Measurements from ENCODE around the gene ARHGAP27.

Gene ARHGAP27

GRCh38 chr17:45436161-45436560, 3.5 kb upstream of the ARHGAP27 start:
- no peak for TF ChIP-seq CTCF (IDR thresholded peaks at IDR 0.05; ENCODE audit: low read depth, low read length, missing control alignments)
- DNase-seq (ENCODE audit: low read depth): no peak
- in situ Hi-C loops (cut with HindIII; ENCODE audit: low sequenced_read_pairs): no loop called here
- H3K4me3 ChIP-seq (ENCODE audit: low read depth, low read length): no peak overlapping the region

DNA sequence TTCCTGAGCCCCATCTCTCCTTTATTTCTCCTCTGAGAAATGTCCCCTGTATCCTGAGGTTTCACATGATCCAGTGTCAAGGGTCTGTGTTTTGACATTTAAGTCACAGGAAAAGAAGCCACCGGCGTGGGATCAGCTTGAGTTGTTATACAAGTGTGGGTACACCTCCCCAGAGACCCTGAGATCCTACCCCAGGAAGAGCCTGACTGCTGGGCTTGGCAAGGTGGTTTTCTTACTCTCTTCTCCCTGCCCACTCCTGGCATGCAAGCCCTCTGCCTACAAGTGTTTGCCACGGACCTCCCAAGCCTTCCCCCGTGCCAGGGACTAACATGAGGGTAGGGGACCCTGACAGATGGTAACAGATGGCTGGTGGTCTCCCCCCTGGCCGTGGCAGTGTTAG, 2.8 kb upstream of the ARHGAP27 start:
- H3K4me3 ChIP-seq (ENCODE audit: low read depth, low read length): no peak overlapping the region
- TF ChIP-seq CTCF (IDR thresholded peaks at IDR 0.05; ENCODE audit: low read depth, low read length, missing control alignments): no peak
- in situ Hi-C loops (cut with HindIII; ENCODE audit: low sequenced_read_pairs): no loop called here
- DNase-seq (ENCODE audit: low read depth): no peak

DNA sequence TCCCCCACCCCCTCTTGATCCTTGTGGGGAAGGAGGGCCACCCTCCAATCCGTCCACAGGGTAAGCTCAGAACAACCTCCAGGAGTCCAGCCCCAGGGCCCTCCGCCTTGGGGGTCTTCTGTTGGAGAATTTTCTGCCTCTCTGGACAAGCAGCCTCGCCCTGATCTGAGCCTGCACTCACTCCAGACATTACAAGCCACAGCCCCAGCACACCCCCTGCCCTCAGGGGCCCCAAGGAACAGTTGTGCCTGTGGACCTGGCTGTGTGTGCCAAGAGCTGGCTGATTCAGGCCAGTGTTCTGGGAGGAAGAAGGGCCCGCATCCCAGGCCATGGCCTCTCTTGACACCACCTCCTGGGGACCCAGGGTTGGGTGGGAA, 477 bp upstream of the ARHGAP27 start:
- no peak for TF ChIP-seq CTCF (IDR thresholded peaks at IDR 0.05; ENCODE audit: low read depth, low read length, missing control alignments)
- H3K4me3 ChIP-seq (ENCODE audit: low read depth, low read length): no peak overlapping the region
- in situ Hi-C loops (cut with HindIII; ENCODE audit: low sequenced_read_pairs): no loop called here
- DNase-seq (ENCODE audit: low read depth): no peak

- in situ Hi-C loops (cut with HindIII; ENCODE audit: low sequenced_read_pairs): no loop called here
- no peak for DNase-seq (ENCODE audit: low read depth)
- no peak for TF ChIP-seq CTCF (IDR thresholded peaks at IDR 0.05; ENCODE audit: low read depth, low read length, missing control alignments)
- H3K4me3 ChIP-seq (ENCODE audit: low read depth, low read length): peak overlapping the region; percentile 33
Observed at GRCh38 chr17:45431531-45432404, 902 bp downstream of the ARHGAP27 start.

DNA sequence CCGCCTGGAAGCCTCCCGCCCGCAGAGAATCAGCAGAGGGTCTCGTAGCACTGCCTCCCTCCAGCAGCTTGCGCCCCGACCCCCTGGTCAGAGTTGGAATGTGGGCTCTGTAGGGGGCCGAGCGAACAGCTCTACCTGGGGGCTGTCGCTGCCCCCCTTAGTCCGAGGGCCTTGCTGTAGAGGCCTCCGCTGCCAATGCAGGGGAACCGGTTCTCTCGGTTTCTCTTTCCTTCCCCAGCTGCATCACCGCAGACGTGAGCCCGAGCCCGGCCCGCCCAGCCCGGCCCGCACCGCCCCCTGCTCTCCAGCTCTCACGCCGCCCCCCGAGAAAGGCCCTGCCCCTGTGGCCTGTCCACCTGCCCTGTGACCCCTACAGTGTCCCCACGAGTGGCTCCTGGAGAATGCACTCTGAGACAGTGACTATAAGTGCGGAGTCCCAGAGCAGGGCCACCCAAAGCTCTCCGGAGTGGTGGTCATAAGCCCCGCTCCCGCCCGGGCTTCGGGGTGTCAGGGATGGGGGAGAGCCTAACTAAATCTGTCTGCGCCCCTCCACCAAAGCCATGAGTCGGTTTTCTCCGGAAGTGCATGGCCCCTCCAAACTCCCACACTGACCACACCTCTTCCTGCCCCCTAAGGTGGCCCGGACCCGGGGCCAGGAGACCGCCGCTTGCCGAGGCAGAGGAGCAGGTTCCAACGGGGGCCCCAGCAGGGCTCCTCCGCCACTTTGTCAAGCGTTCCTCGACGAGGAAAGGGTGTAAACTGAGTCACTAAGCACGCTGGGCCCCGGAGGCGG, 1.7 kb downstream of the ARHGAP27 start:
- H3K4me3 ChIP-seq (ENCODE audit: low read depth, low read length): peak overlapping the region; percentile 33
- in situ Hi-C loops (cut with HindIII; ENCODE audit: low sequenced_read_pairs): no loop called here
- DNase-seq (ENCODE audit: low read depth): no peak
- TF ChIP-seq CTCF (IDR thresholded peaks at IDR 0.05; ENCODE audit: low read depth, low read length, missing control alignments): no peak

- in situ Hi-C loops (cut with HindIII; ENCODE audit: low sequenced_read_pairs): no loop called here
Observed at GRCh38 chr17:45430006-45430737, 2.5 kb downstream of the ARHGAP27 start.

More at GRCh38 chr17:45430006-45430737, 2.5 kb downstream of the ARHGAP27 start:
- no peak for TF ChIP-seq CTCF (IDR thresholded peaks at IDR 0.05; ENCODE audit: low read depth, low read length, missing control alignments)
- H3K4me3 ChIP-seq (ENCODE audit: low read depth, low read length): no peak overlapping the region
- no peak for DNase-seq (ENCODE audit: low read depth)

Measured in astrocyte of the cerebellum (primary cell).